Activated naive CD4-positive, alpha-beta T cell treated with anti-CD3 and anti-CD28 coated beads for 36 hours (primary cell): Measurements from ENCODE around the gene NLRP1. TPM values are rescaled to one million over a fixed set of nuclear protein-coding genes. Genes with fewer than 3 reads are reported as not detected.

Experiments used
- CTCF ChIA-PET: fragments of 350-600 bp; sonication (Branson Sonifier 250); formaldehyde crosslinking; loops from one replicate; lab custom pipeline; 2021; ENCODE audit warnings: antibody characterized with exemption; lab: Charles Lee
- DNase-seq: peaks from one replicate; pipeline ENCODE4 v3.0.0-alpha.2; 2020
- H3K27ac Mint-ChIP-seq: one replicate; pipeline ENCODE4 v1.8.0; 2021; ENCODE audit warnings: mild to moderate bottlenecking, mixed read lengths
- H3K27me3 Mint-ChIP-seq: one replicate; pipeline ENCODE4 v1.8.0; 2021; ENCODE audit warnings: low read depth, mixed read lengths
- H3K36me3 Mint-ChIP-seq: one replicate; pipeline ENCODE4 v1.8.0; 2021; ENCODE audit warnings: low read depth, mixed read lengths
- H3K4me1 Mint-ChIP-seq: one replicate; pipeline ENCODE4 v1.8.0; 2021; ENCODE audit warnings: low read depth, mixed read lengths
- H3K4me3 Mint-ChIP-seq: one replicate; pipeline ENCODE4 v1.8.0; 2021; ENCODE audit warnings: mild to moderate bottlenecking, moderate library complexity, mixed read lengths
- H3K9me3 Mint-ChIP-seq: one replicate; pipeline ENCODE4 v1.8.0; 2021; ENCODE audit warnings: mixed read lengths
- intact Hi-C: fragments of 100-400 bp; cut with micrococcal nuclease; formaldehyde crosslinking; loops from one replicate; pipeline ENCODE4 v1.15.1; 2023
- total RNA-seq, 2 experiments: library from RNA; stranded (reverse); gene quantifications; one replicate each; pipeline ENCODE4 v1.2.3, GENCODE V29; 2021

Gene NLRP1
- total RNA-seq, 2 experiments from 2014 or later: 44.9 to 49.4 TPM

GRCh38 chr17:5608399-5609112, 24.2 kb upstream of the NLRP1 start:
- no peak overlapping the region for H3K4me3 Mint-ChIP-seq
- H3K27ac Mint-ChIP-seq: no peak overlapping the region
- intact Hi-C loops: no loop called here
- H3K4me1 Mint-ChIP-seq: no peaks in the 10 kb centered on the region
- DNase-seq: no peak
- peaks cover 1% of the 10 kb centered on the region for H3K9me3 Mint-ChIP-seq
- no peaks in the 10 kb centered on the region for H3K27me3 Mint-ChIP-seq
- H3K36me3 Mint-ChIP-seq: no peaks in the 10 kb centered on the region
- CTCF ChIA-PET: interaction anchor here (0.6 kb wide), 1 partner anchor 86 kb away, joined by 4 read pairs; no protein-coding TSS in a partner anchor

GRCh38 chr17:5607946-5608345, 23.6 kb upstream of the NLRP1 start:
- H3K4me1 Mint-ChIP-seq: no peaks in the 10 kb centered on the region
- CTCF ChIA-PET: no interaction called here

GRCh38 chr17:5605452-5605851, 21.1 kb upstream of the NLRP1 start:
- intact Hi-C loops: no loop called here
- no peaks in the 10 kb centered on the region for H3K9me3 Mint-ChIP-seq
- no peaks in the 10 kb centered on the region for H3K36me3 Mint-ChIP-seq
- H3K27me3 Mint-ChIP-seq: peaks cover 11% of the 10 kb centered on the region
- CTCF ChIA-PET: interaction anchor here (1.2 to 1.9 kb wide), 2 partner anchors 14 to 17 kb away, joined by 3 to 6 read pairs; no protein-coding TSS in a partner anchor
- no peak overlapping the region for H3K4me3 Mint-ChIP-seq
- H3K4me1 Mint-ChIP-seq: no peaks in the 10 kb centered on the region
- no peak overlapping the region for H3K27ac Mint-ChIP-seq
- no peak for DNase-seq

More at GRCh38 chr17:5607946-5608345, 23.6 kb upstream of the NLRP1 start:
- Mint-ChIP-seq H3K9me3 (peaks cover 1% of the 10 kb centered on the region), H3K27ac (no peak overlapping the region), H3K36me3 (no peaks in the 10 kb centered on the region), H3K27me3 (no peaks in the 10 kb centered on the region), H3K4me3 (no peak overlapping the region)
- DNase-seq: no peak
- intact Hi-C loops: no loop called here

GRCh38 chr17:5600041-5600440, 15.7 kb upstream of the NLRP1 start:
- no peaks in the 10 kb centered on the region for H3K9me3 Mint-ChIP-seq
- CTCF ChIA-PET: interaction anchor here (1.0 kb wide), 1 partner anchor 12 kb away, joined by 3 read pairs; no protein-coding TSS in a partner anchor
- no peaks in the 10 kb centered on the region for H3K36me3 Mint-ChIP-seq
- H3K27ac Mint-ChIP-seq: no peak overlapping the region
- no peak for DNase-seq
- peaks cover 23% of the 10 kb centered on the region for H3K27me3 Mint-ChIP-seq
- intact Hi-C loops: no loop called here
- no peaks in the 10 kb centered on the region for H3K4me1 Mint-ChIP-seq
- no peak overlapping the region for H3K4me3 Mint-ChIP-seq

GRCh38 chr17:5598457-5598856, 14.1 kb upstream of the NLRP1 start:
- Mint-ChIP-seq H3K36me3 (no peaks in the 10 kb centered on the region), H3K27me3 (peaks cover 28% of the 10 kb centered on the region), H3K4me1 (no peaks in the 10 kb centered on the region), H3K9me3 (no peaks in the 10 kb centered on the region), H3K4me3 (no peak overlapping the region), H3K27ac (no peak overlapping the region)
- intact Hi-C loops: no loop called here
- no peak for DNase-seq
- CTCF ChIA-PET: interaction anchor here (1.0 kb wide), 1 partner anchor 829 kb away, joined by 4 read pairs; no protein-coding TSS in a partner anchor

GRCh38 chr17:5596421-5596820, 12.1 kb upstream of the NLRP1 start:
- Mint-ChIP-seq H3K4me3 (no peak overlapping the region), H3K9me3 (no peaks in the 10 kb centered on the region), H3K27ac (no peak overlapping the region), H3K27me3 (peaks cover 24% of the 10 kb centered on the region), H3K4me1 (no peaks in the 10 kb centered on the region), H3K36me3 (no peaks in the 10 kb centered on the region)
- CTCF ChIA-PET: interaction anchor here (1.0 kb wide), 1 partner anchor 110 kb away, joined by 3 read pairs; no protein-coding TSS in a partner anchor
- DNase-seq: no peak
- intact Hi-C loops: no loop called here

- Mint-ChIP-seq H3K27me3 (peaks cover 18% of the 10 kb centered on the region), H3K36me3 (no peaks in the 10 kb centered on the region), H3K4me1 (no peaks in the 10 kb centered on the region), H3K27ac (no peak overlapping the region), H3K4me3 (no peak overlapping the region), H3K9me3 (no peaks in the 10 kb centered on the region)
- intact Hi-C loops: no loop called here
- CTCF ChIA-PET: interaction anchor here (0.9 to 1.0 kb wide), 2 partner anchors 105 to 110 kb away, joined by 3 read pairs; no protein-coding TSS in a partner anchor
- DNase-seq: no peak
Measured at GRCh38 chr17:5595831-5596230, 11.5 kb upstream of the NLRP1 start.

- CTCF ChIA-PET: interaction anchor here (0.7 to 2.3 kb wide), 10 partner anchors 9 to 836 kb away, joined by 3 to 21 read pairs (median 4); no protein-coding TSS in a partner anchor
- no peak overlapping the region for H3K27ac Mint-ChIP-seq
- H3K4me1 Mint-ChIP-seq: peaks cover 1% of the 10 kb centered on the region
- peaks cover 13% of the 10 kb centered on the region for H3K27me3 Mint-ChIP-seq
- H3K36me3 Mint-ChIP-seq: no peaks in the 10 kb centered on the region
- intact Hi-C loops: loop anchor here (1.0 to 5.0 kb wide), 2 partner anchors 115 to 685 kb away; no protein-coding TSS in a partner anchor
- no peak for DNase-seq
- H3K4me3 Mint-ChIP-seq: no peak overlapping the region
- H3K9me3 Mint-ChIP-seq: no peaks in the 10 kb centered on the region
Measured at GRCh38 chr17:5592382-5592781, 8.1 kb upstream of the NLRP1 start.

GRCh38 chr17:5591966-5592365, 7.7 kb upstream of the NLRP1 start:
- Mint-ChIP-seq H3K27me3 (peaks cover 12% of the 10 kb centered on the region), H3K27ac (no peak overlapping the region), H3K36me3 (no peaks in the 10 kb centered on the region), H3K9me3 (no peaks in the 10 kb centered on the region), H3K4me3 (no peak overlapping the region), H3K4me1 (peaks cover 6% of the 10 kb centered on the region)
- CTCF ChIA-PET: interaction anchor here (0.7 to 2.3 kb wide), 11 partner anchors 9 to 836 kb away, joined by 3 to 21 read pairs (median 4); no protein-coding TSS in a partner anchor
- DNase-seq: no peak
- intact Hi-C loops: loop anchor here (1.0 to 5.0 kb wide), 2 partner anchors 115 to 685 kb away; no protein-coding TSS in a partner anchor

- Mint-ChIP-seq H3K9me3 (no peaks in the 10 kb centered on the region), H3K4me1 (peaks cover 28% of the 10 kb centered on the region), H3K27ac (no peak overlapping the region), H3K36me3 (no peaks in the 10 kb centered on the region), H3K4me3 (no peak overlapping the region), H3K27me3 (peaks cover under 1% of the 10 kb centered on the region)
- no peak for DNase-seq
- CTCF ChIA-PET: interaction anchor here (0.7 to 2.0 kb wide), 6 partner anchors 12 to 848 kb away, joined by 3 to 15 read pairs (median 3); no protein-coding TSS in a partner anchor
- intact Hi-C loops: loop anchor here (5.0 to 10.0 kb wide), 2 partner anchors 394 to 479 kb away; partner anchors contain the start of gene ZNF594
Measured at GRCh38 chr17:5588584-5588983, 4.3 kb upstream of the NLRP1 start.

GRCh38 chr17:5587438-5588032, 3.2 kb upstream of the NLRP1 start:
- Mint-ChIP-seq H3K27me3 (no peaks in the 10 kb centered on the region), H3K4me1 (peaks cover 38% of the 10 kb centered on the region), H3K9me3 (no peaks in the 10 kb centered on the region), H3K4me3 (no peak overlapping the region), H3K27ac (no peak overlapping the region), H3K36me3 (peaks cover 5% of the 10 kb centered on the region)
- DNase-seq: peak; percentile 69
- intact Hi-C loops: loop anchor here (1.0 to 10.0 kb wide), 5 partner anchors 120 to 839 kb away; partner anchors contain the start of gene ZNF594
- CTCF ChIA-PET: interaction anchor here (0.6 to 2.0 kb wide), 7 partner anchors 11 to 849 kb away, joined by 3 to 15 read pairs (median 3); no protein-coding TSS in a partner anchor
